ENCODE data around the gene SGTA. TPM values are rescaled to one million over a fixed set of nuclear protein-coding genes. Genes with fewer than 3 reads are reported as not detected.
A peak's percentile ranks its signal among the peaks of the same experiment; 100 is the strongest.

Gene SGTA
- polyA plus RNA-seq, 3 donors: 21.6 to 35.4 (median 22.0) TPM

DNA sequence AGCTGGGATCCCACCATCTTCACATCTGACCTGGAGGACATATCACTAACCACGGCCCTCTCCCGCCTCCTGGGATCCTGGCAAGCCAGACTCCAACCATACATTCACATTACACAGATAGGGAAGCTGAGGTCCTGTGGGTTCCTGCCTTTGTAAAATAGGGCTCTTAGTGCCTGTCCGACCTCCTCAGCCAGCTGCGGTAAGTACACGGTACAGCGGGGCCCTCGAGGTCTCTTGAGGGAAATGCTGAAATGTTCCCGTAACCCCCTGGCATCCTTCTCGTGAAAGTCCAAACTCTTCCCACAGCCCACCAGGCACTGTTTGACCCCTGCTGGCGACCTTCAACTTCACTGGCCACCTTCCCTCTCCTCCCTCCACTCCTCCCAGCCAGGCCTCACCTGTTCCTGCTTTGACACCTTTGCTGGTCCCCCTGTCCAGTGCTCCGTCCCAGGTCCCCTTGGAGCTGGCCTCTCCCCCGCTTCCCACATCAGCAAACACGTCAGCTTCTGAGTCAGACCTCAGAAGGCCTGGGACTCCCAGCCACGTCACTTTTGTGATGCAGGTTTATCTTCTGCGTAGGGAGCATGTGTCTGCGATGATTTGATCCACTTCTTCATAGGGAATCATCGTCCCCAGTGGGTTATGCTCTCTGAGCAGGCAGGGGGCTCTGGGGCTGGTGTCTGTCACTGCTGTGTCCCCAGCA lies 71.8 kb downstream of the SGTA start:
- peaks cover 10 to 22% (median 13%) of the 10 kb centered on the region in 7 donors for H3K9me3 Mint-ChIP-seq
- peaks cover 0 to 8% (median 5%) of the 10 kb centered on the region in 3 donors for H3K27me3 Mint-ChIP-seq (ENCODE audit: low read depth in 3 of 3)
- Histone ChIP-seq H3K9me3 (replicated peaks in 1 of 2; ENCODE audit: control insufficient read depth in 1 of 2, insufficient read depth in 1 of 2, low read length in 2 of 2) (peaks cover 14% of the 10 kb centered on the region in 2 donors), H3K9ac (ENCODE audit: insufficient read depth, low read length, poor library complexity, severe bottlenecking) (no peak overlapping the region), H3K27ac (ENCODE audit: low read depth in 1 of 2, low read length in 2 of 2) (no peak overlapping the region), H3K36me3 (replicated peaks in 1 of 2; ENCODE audit: control insufficient read depth in 1 of 2, insufficient read depth in 2 of 2, low read length in 2 of 2) (no peaks in the 10 kb centered on the region), H3K4me1 (ENCODE audit: control insufficient read depth in 1 of 2, insufficient read depth in 2 of 2, low read length in 2 of 2) (peaks cover 0 to 13% of the 10 kb centered on the region in 2 donors), H4K20me1 (ENCODE audit: insufficient read depth, low read length) (no peaks in the 10 kb centered on the region), H3K79me2 (ENCODE audit: insufficient read depth, low read length) (no peaks in the 10 kb centered on the region), H3K4me2 (replicated peaks; ENCODE audit: extremely low read depth, low read length, poor library complexity, severe bottlenecking) (no peak overlapping the region), H3K27me3 (ENCODE audit: control insufficient read depth in 2 of 2, insufficient read depth in 2 of 2, low read length in 2 of 2) (no peaks in the 10 kb centered on the region), H2AFZ (ENCODE audit: insufficient read depth, low read depth, low read length, poor library complexity, severe bottlenecking) (no peak overlapping the region), H3K4me3 (replicated peaks in 1 of 3; ENCODE audit: low read depth in 2 of 3, low read length in 3 of 3) (no peak overlapping the region)
- H3K27ac Mint-ChIP-seq: peak overlapping the region in 1 of 7 donors; percentile 84
- intact Hi-C loops (cut with micrococcal nuclease): no loop called here
- peak in 2 of 3 donors; percentile 35 to 53 for DNase-seq
- no peak overlapping the region for H3K4me3 Mint-ChIP-seq
- WGBS (ENCODE audit: insufficient coverage): 53% methylated on average over 10 of the region's 17 CpGs
- TF ChIP-seq, protein P1, sequence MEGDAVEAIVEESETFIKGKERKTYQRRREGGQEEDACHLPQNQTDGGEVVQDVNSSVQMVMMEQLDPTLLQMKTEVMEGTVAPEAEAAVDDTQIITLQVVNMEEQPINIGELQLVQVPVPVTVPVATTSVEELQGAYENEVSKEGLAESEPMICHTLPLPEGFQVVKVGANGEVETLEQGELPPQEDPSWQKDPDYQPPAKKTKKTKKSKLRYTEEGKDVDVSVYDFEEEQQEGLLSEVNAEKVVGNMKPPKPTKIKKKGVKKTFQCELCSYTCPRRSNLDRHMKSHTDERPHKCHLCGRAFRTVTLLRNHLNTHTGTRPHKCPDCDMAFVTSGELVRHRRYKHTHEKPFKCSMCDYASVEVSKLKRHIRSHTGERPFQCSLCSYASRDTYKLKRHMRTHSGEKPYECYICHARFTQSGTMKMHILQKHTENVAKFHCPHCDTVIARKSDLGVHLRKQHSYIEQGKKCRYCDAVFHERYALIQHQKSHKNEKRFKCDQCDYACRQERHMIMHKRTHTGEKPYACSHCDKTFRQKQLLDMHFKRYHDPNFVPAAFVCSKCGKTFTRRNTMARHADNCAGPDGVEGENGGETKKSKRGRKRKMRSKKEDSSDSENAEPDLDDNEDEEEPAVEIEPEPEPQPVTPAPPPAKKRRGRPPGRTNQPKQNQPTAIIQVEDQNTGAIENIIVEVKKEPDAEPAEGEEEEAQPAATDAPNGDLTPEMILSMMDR (IDR thresholded peaks at IDR 0.05): no peak
- no peaks in the 10 kb centered on the region for H3K36me3 Mint-ChIP-seq
- peaks cover 15% of the 10 kb centered on the region for H3K4me1 Mint-ChIP-seq

DNA sequence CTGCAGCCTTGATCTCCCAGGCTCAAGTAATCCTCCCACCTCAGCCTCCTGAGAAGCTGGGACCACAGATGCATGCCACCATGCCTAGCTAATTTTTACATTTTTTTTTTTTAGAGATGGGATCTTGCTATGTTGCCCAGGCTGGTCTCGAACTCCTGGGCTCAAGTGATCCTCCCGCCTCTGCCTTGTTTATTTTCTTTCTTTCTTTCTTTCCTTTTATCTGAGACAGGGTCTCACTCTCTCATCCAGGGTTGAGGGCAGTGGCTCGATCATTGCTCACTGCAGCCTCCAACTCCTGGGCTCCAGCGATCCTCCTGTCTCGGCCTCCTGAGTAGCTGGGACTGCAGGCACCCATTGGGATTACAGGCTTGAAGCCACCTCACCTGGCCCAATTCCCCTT lies 76.8 kb downstream of the SGTA start:
- intact Hi-C loops (cut with micrococcal nuclease): no loop called here
- no peak overlapping the region for H3K4me3 ChIP-seq (replicated peaks in 1 of 3; ENCODE audit: low read depth in 2 of 3, low read length in 3 of 3)
- Mint-ChIP-seq H3K9me3 (peaks cover 0 to 2% (median 0%) of the 10 kb centered on the region in 7 donors), H3K27me3 (ENCODE audit: low read depth in 3 of 3) (peaks cover 2 to 7% (median 3%) of the 10 kb centered on the region in 3 donors), H3K4me3 (no peak overlapping the region), H3K36me3 (no peaks in the 10 kb centered on the region), H3K4me1 (peaks cover 23% of the 10 kb centered on the region), H3K27ac (peak overlapping the region in 1 of 7 donors; percentile 35)
- no peak overlapping the region for H3K9ac ChIP-seq (ENCODE audit: insufficient read depth, low read length, poor library complexity, severe bottlenecking)
- peaks cover 7% of the 10 kb centered on the region for H3K79me2 ChIP-seq (ENCODE audit: insufficient read depth, low read length)
- no peak overlapping the region for H2AFZ ChIP-seq (ENCODE audit: insufficient read depth, low read depth, low read length, poor library complexity, severe bottlenecking)
- H3K36me3 ChIP-seq (replicated peaks in 1 of 2; ENCODE audit: control insufficient read depth in 1 of 2, insufficient read depth in 2 of 2, low read length in 2 of 2): no peaks in the 10 kb centered on the region
- no peak overlapping the region for H3K4me2 ChIP-seq (replicated peaks; ENCODE audit: extremely low read depth, low read length, poor library complexity, severe bottlenecking)
- WGBS (ENCODE audit: insufficient coverage): 100% methylated on average over 1 of the region's 5 CpGs
- no peaks in the 10 kb centered on the region for H3K27me3 ChIP-seq (ENCODE audit: control insufficient read depth in 2 of 2, insufficient read depth in 2 of 2, low read length in 2 of 2)
- H3K4me1 ChIP-seq (ENCODE audit: control insufficient read depth in 1 of 2, insufficient read depth in 2 of 2, low read length in 2 of 2): peaks cover 9 to 18% of the 10 kb centered on the region in 2 donors
- H3K27ac ChIP-seq (ENCODE audit: low read depth in 1 of 2, low read length in 2 of 2): no peak overlapping the region
- no peaks in the 10 kb centered on the region for H4K20me1 ChIP-seq (ENCODE audit: insufficient read depth, low read length)
- no peak for DNase-seq
- no peaks in the 10 kb centered on the region for H3K9me3 ChIP-seq (replicated peaks in 1 of 2; ENCODE audit: control insufficient read depth in 1 of 2, insufficient read depth in 1 of 2, low read length in 2 of 2)
- TF ChIP-seq, protein P1 (IDR thresholded peaks at IDR 0.05): no peak

Other genes starting within 250 kb of the SGTA start
- 1 to 10 TPM; 1.1 to 1.6 (median 1.3) TPM for gene GNG7, start 80.6 kb downstream of the SGTA start, polyA plus RNA-seq
- under 1 TPM in 1 of 3 donors, not detected in 2; 0.04 TPM for gene DIRAS1, start 61.9 kb downstream of the SGTA start, polyA plus RNA-seq
- 10 to 100 TPM; 14.2 to 39.5 (median 37.0) TPM for gene SLC39A3, start 43.3 kb downstream of the SGTA start, polyA plus RNA-seq
- 10 to 100 TPM; 13.4 to 17.6 (median 14.6) TPM for gene THOP1, start 2.2 kb upstream of the SGTA start, polyA plus RNA-seq
- 1 to 10 TPM in 1 of 3 donors, under 1 TPM in 2; 0.79 to 1.7 (median 0.91) TPM for gene ZNF554, start 36.6 kb upstream of the SGTA start, polyA plus RNA-seq
- gene ZNF555, start 58.2 kb upstream of the SGTA start, polyA plus RNA-seq: 1 to 10 TPM; 2.2 to 2.9 (median 2.6) TPM
- gene ZNF556, start 84.1 kb upstream of the SGTA start, polyA plus RNA-seq: not detected
- gene ZNF57, start 117.7 kb upstream of the SGTA start, polyA plus RNA-seq: 1 to 10 TPM; 1.4 to 2.1 (median 1.9) TPM
- gene ZNF77, start 161.7 kb upstream of the SGTA start, polyA plus RNA-seq: 1 to 10 TPM in 2 of 3 donors, under 1 TPM in 1; 0.30 to 2.7 (median 1.0) TPM
- not detected for gene TLE6, start 194.3 kb upstream of the SGTA start, polyA plus RNA-seq
- not detected for gene TLE2, start 246.0 kb upstream of the SGTA start, polyA plus RNA-seq